Breast epithelium (tissue), 3 donors: ENCODE results near the gene SRSF5.

Experiments used
- POLR2A ChIP-seq: fragments of 450-650 bp; IDR thresholded peaks from one replicate; pipeline ENCODE4 v1.6.1; 2016; ENCODE audit warnings: antibody characterized with exemption, mild to moderate bottlenecking, moderate library complexity
- POLR2AphosphoS5 ChIP-seq, 3 donors: sonication (generic); formaldehyde crosslinking; IDR thresholded peaks; one replicate each; pipeline ENCODE4 v1.6.1; 2017; ENCODE audit warnings: antibody characterized with exemption in 3 of 3
- TF ChIP-seq, protein P1 (sequence below), 3 donors: fragments of 450-650 bp; IDR thresholded peaks; one replicate each; pipeline ENCODE4 v1.5.1; 2016 to 2017; ENCODE audit warnings: antibody characterized with exemption in 3 of 3, mild to moderate bottlenecking in 3 of 3, moderate library complexity in 3 of 3

DNA sequence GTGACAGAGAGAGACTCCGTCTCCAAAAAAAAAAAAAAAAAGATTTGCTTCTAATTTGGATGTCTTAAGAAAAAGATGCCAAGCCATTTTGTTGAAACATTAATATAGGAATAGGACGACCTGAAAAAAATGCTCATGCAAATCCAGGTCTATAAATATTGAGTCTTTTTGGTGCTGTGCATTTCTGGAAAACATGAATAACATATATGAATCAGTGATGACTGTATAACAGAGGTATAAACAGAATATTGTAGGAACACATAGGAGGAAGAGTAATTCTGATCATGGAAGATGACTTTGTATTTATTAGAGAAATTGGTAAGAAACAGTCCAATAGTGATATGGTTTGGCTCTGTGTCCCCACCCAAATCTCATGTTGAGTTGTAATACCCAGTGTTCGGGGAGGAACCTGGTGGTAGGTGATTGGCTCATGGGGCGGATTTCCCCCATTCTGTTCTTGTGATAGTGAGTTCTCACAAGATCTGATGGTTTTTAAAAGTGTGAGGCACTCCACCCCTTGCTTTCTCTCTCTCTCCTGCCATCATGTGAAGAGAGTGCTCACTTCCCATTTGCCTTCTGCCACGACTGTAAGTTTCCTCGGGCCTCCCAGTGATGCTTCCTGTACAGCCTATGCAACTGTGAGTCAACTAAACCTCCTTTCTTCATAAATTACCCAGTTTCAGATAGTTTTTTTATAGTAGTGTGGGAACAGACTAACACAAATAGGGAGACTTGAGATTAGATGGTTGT is 3.0 kb upstream of the SRSF5 start:
- TF ChIP-seq, protein P1, sequence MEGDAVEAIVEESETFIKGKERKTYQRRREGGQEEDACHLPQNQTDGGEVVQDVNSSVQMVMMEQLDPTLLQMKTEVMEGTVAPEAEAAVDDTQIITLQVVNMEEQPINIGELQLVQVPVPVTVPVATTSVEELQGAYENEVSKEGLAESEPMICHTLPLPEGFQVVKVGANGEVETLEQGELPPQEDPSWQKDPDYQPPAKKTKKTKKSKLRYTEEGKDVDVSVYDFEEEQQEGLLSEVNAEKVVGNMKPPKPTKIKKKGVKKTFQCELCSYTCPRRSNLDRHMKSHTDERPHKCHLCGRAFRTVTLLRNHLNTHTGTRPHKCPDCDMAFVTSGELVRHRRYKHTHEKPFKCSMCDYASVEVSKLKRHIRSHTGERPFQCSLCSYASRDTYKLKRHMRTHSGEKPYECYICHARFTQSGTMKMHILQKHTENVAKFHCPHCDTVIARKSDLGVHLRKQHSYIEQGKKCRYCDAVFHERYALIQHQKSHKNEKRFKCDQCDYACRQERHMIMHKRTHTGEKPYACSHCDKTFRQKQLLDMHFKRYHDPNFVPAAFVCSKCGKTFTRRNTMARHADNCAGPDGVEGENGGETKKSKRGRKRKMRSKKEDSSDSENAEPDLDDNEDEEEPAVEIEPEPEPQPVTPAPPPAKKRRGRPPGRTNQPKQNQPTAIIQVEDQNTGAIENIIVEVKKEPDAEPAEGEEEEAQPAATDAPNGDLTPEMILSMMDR (IDR thresholded peaks at IDR 0.05), result no peak
- TF ChIP-seq POLR2A (no peak), POLR2AphosphoS5 (IDR thresholded peaks at IDR 0.05) (no peak)
